HT-29 (cell line): ENCODE measurements around the gene ZNF445. TPM values are rescaled to one million over a fixed set of nuclear protein-coding genes. Genes with fewer than 3 reads are reported as not detected.
"Not testable (repeated sequence)": the region's sequence is repeated elsewhere in the genome, so short reads cannot be mapped to it uniquely, and the experiment has no call there.

Experiments used
- DNase-seq: peaks from one replicate; pipeline ENCODE4 v3.0.0-alpha.2; 2015; ENCODE audit warnings: low spot score
- total RNA-seq: library from RNA; depleted of rRNA; stranded (reverse); fragments of >200 nt; shearing (Covaris generic); gene quantifications from 2 replicates; pipeline ENCODE4 v1.2.3, GENCODE V29; 2014

ZNF445 gene
- total RNA-seq, 1 experiment from 2014 or later: 2.7 TPM

GRCh38 chr3:44476963-44477311, 533 bp downstream of the ZNF445 start:
- no peak for DNase-seq

GRCh38 chr3:44476181-44476611, 1.3 kb downstream of the ZNF445 start:
- no peak for DNase-seq

GRCh38 chr3:44474886-44475285, 2.6 kb downstream of the ZNF445 start:
- DNase-seq: not testable (repeated sequence)

GRCh38 chr3:44470430-44470829, 7.0 kb downstream of the ZNF445 start:
- DNase-seq: no peak

- DNase-seq: no peak
Observed at GRCh38 chr3:44469914-44470313, 7.6 kb downstream of the ZNF445 start.

GRCh38 chr3:44468572-44469520, 8.6 kb downstream of the ZNF445 start:
- no peak for DNase-seq

GRCh38 chr3:44468099-44468537, 9.4 kb downstream of the ZNF445 start:
- DNase-seq: not testable (repeated sequence)

GRCh38 chr3:44467241-44467640, 10.2 kb downstream of the ZNF445 start:
- no peak for DNase-seq

GRCh38 chr3:44464920-44465319, 12.6 kb downstream of the ZNF445 start:
- DNase-seq: not testable (repeated sequence)

GRCh38 chr3:44464509-44464908, 13.0 kb downstream of the ZNF445 start:
- no peak for DNase-seq

- not testable (repeated sequence) for DNase-seq
Observed at GRCh38 chr3:44460050-44460449, 17.4 kb downstream of the ZNF445 start.

- DNase-seq: no peak
Observed at GRCh38 chr3:44455318-44455717, 22.2 kb downstream of the ZNF445 start.

GRCh38 chr3:44454258-44454657, 23.2 kb downstream of the ZNF445 start:
- DNase-seq: no peak

GRCh38 chr3:44451441-44451840, 26.0 kb downstream of the ZNF445 start:
- DNase-seq: no peak

GRCh38 chr3:44446929-44447328, 30.5 kb downstream of the ZNF445 start:
- DNase-seq: no peak

GRCh38 chr3:44445786-44446185, 31.7 kb downstream of the ZNF445 start:
- DNase-seq: no peak

GRCh38 chr3:44444896-44445691, 32.4 kb downstream of the ZNF445 start:
- no peak for DNase-seq

- DNase-seq: no peak
Observed at GRCh38 chr3:44444437-44444836, 33.0 kb downstream of the ZNF445 start.

GRCh38 chr3:44442596-44443309, 34.7 kb downstream of the ZNF445 start:
- no peak for DNase-seq

GRCh38 chr3:44439499-44440295, 37.8 kb downstream of the ZNF445 start:
- DNase-seq: no peak

- DNase-seq: no peak
Observed at GRCh38 chr3:44437800-44438199, 39.7 kb downstream of the ZNF445 start.
